GM21786 (cell line): ENCODE measurements around the gene ACOT11.
"Not testable (repeated sequence)": the region's sequence is repeated elsewhere in the genome, so short reads cannot be mapped to it uniquely, and the experiment has no call there.

ENCODE experiments used
- ATAC-seq: cut with Tn5 transposase; IDR thresholded peaks from one replicate; pipeline ENCODE4 v1.9.1; 2021; ENCODE audit not compliant: unreplicated experiment

Gene ACOT11

GRCh38 chr1:54536656-54537055, 11.4 kb upstream of the ACOT11 start:
- ATAC-seq: not testable (repeated sequence)

GRCh38 chr1:54537611-54538010, 10.4 kb upstream of the ACOT11 start:
- ATAC-seq: no peak

- ATAC-seq: no peak
These were observed 9.5 kb upstream of the ACOT11 start for GRCh38 chr1:54538538-54538937.

- ATAC-seq: no peak
These were observed 7.3 kb upstream of the ACOT11 start for GRCh38 chr1:54540582-54541295.

- ATAC-seq: no peak
These were observed 5.7 kb upstream of the ACOT11 start for GRCh38 chr1:54542120-54542961.

- ATAC-seq: no peak
These were observed 5.0 kb upstream of the ACOT11 start for GRCh38 chr1:54542962-54543539.

- no peak for ATAC-seq
These were observed 4.1 kb upstream of the ACOT11 start for GRCh38 chr1:54543729-54544496.

GRCh38 chr1:54545916-54546635, 2.0 kb upstream of the ACOT11 start:
- no peak for ATAC-seq

- no peak for ATAC-seq
These were observed 1.2 kb upstream of the ACOT11 start for GRCh38 chr1:54546651-54547401.

- ATAC-seq: no peak
These were observed 489 bp downstream of the ACOT11 start for GRCh38 chr1:54548389-54549044.

- ATAC-seq: no peak
These were observed 1.3 kb downstream of the ACOT11 start for GRCh38 chr1:54549181-54549924.

- ATAC-seq: no peak
These were observed 3.9 kb downstream of the ACOT11 start for GRCh38 chr1:54551891-54552290.

- no peak for ATAC-seq
These were observed 5.7 kb downstream of the ACOT11 start for GRCh38 chr1:54553602-54554313.

GRCh38 chr1:54556110-54556509, 8.1 kb downstream of the ACOT11 start:
- ATAC-seq: no peak

- ATAC-seq: no peak
These were observed 9.8 kb downstream of the ACOT11 start for GRCh38 chr1:54557671-54558355.

- no peak for ATAC-seq
These were observed 10.5 kb downstream of the ACOT11 start for GRCh38 chr1:54558434-54559030.

- no peak for ATAC-seq
These were observed 11.1 kb downstream of the ACOT11 start for GRCh38 chr1:54559111-54559548.
